ENCODE results near the gene ENOX1.
"Not testable (repeated sequence)": the region's sequence is repeated elsewhere in the genome, so short reads cannot be mapped to it uniquely, and the experiment has no call there.

ENOX1 gene

DNA sequence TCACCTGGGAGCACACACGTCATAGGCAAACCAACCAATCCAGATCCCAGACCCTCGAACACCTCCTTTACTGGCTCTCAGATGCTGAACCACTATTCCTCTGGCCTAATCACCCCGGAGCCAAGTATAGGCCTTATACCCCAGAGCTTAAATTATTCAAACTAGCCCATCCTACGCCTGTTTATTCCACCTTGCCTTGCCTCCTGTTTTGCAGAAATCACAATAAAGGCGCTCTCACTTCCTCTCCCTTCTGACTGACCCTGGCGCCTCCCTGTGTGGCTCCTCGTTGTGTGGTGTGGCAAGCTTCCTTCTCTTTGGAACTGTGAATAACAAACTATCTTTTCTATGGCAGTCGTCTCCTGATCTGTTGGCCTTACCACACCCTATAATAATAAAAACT, 354.9 kb downstream of the ENOX1 start:
- no peak for DNase-seq (ENCODE audit: low read depth)

DNA sequence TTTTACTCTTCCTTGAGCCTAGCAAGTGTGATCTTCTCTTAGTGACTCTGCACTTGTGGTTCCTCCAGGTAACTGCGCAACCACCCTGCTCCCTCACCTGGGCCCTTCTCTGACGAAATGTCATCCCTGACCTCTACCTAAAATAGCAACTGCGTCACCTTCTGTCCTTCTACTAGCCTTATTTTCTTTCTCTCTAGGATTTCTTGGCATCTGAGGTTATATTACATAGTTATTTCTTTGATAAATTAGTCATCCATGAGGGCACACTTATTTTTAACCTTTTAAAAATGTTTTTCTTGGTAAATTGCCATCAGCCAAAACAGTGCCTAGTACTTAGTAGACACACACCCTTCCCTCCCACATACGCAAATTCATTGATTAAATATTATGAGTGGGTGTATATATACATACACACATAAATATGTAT, 355.5 kb downstream of the ENOX1 start:
- no peak for DNase-seq (ENCODE audit: low read depth)

DNA sequence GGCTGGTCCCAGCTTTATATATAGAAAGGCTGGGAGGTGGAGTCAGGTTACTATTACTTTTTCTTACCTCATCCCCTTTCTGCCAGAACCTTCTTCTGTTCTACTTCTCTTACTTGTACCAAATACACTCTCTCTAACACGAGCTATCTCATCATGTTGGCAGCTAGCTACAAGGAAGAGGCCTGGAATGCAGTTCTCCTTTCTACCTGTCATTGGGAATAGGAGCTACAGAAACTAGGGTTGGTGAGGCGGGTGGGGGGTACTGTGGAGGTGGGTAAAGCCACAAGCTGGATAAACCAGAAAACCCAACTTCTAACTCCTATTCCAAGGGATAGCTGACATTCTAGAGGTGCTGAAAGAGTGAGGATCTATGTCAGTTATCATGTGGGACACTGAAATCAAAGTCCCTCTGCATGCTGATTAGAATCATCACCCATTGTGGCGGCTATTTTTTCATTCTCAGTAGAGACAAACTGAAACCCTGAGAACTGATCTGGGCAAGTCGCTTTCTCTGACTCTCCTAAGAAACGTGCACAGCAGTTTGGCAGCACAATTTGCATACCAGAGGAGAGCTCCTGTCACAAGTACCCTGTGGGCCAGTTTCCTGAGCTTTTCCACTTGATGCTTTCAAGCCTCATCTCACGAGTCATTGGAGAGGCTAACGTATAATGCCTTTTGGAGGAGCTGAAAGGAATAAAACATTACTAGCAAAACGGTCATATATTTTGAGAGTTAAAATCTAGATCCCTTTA, 358.1 kb downstream of the ENOX1 start:
- DNase-seq (ENCODE audit: low read depth) = no peak

DNA sequence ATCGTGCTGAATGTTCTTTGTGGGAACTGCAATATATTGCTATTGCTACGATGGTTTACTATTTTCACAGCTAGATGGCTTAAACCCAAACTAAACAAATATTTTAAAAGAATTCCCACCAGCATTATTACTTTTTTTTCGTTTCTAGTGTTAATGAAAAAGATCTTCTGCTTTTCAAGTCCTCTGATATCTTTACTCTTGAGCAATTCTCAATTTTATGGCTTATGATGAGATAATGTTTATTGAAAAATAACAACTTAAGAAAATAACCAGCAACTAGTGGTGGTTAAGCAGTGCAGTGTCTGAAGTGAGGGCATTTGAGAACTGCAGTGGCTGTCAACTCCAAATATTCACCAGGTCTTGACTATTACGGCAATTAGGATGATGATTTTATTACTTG, 360.4 kb downstream of the ENOX1 start:
- no peak for DNase-seq (ENCODE audit: low read depth)

DNA sequence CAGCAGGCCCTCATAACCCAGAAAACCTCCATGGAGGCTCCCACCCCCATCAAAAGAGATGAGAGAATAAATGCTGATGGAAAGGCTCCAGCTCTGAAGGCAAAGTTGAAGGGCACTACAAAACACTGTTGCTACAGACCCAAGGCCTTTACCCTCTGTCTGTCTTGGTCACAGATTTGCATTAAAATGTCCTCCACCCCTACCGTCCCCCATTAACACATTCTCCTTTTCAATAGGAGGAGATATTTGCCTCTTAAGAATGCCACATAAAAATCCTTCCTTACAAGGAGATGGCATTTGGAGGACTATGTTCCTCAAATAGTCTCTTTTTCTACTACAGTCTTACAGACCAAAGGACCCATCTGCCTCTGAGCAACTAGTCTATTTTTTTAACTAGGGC, 361.5 kb downstream of the ENOX1 start:
- no peak for DNase-seq (ENCODE audit: low read depth)

DNA sequence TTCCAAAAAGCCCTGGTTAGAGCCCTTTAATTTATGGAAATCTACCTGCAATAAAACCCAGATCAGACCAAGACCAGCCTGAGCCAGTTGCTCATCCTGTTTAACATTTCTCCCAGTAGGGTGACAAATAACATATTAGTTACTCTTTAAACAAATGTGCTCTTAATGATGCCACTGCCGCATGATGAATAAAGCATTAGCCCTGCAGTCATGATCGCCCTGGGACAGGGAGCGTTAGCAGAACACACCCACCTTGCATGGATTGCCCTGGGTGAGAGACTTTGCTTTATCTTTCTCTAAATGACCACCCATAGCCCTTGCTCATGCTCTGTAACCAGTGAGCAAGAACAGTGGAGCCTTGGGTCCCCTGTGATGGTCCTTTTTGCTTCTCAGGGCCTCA, 362.4 kb downstream of the ENOX1 start:
- no peak for DNase-seq (ENCODE audit: low read depth)

DNA sequence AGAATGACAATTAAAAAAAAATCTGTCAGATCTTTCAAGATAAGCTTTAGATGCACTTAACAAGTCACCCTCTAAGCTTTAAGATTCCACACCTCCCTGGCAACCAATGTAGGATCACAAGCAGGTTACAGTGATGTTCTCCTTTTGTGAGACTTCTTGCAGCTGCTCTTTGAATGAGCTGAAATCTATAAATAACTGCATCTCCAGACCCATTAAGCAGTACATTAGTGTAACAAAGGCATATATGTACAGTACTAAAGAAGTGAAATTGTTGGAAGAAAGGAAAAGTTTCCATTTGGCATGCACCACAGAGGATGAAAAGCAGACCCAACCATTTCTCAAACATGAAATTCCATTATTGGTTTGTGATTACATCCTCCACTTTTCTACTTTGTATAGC, 364.7 kb downstream of the ENOX1 start:
- no peak for DNase-seq (ENCODE audit: low read depth)

DNA sequence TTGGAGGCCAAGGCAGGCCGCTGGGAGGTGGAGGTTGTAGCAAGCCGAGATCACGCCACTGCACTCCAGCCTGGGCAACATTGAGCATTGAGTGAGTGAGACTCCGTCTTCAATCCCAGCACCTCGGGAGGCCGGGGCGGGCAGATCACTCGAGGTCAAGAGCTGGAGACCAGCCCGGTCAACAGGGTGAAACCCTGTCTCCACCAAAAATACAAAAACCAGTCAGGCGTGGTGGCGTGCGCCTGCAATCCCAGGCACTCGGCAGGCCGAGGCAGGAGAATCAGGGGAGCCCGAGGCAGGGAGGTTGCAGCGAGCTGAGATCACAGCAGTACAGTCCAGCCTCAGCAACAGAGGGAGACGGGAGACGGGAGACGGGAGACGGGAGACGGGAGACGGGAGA, 369.9 kb downstream of the ENOX1 start:
- DNase-seq (ENCODE audit: low read depth) = not testable (repeated sequence)

DNA sequence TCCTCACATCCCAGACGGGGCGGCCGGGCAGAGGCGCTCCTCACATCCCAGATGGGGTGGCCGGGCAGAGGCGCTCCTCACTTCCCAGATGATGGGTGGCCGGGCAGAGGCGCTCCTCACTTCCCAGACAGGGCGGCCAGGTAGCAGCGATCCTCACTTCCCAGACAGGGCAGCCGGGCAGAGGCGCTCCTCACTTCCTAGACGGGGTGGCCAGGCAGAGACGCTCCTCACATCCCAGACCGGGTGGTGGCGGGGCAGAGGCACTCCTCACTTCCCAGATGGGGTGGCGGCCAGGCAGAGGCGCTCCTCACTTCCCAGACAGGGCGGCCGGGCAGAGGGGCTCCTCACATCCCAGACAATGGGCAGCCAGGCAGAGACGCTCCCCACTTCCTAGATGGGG, 370.4 kb downstream of the ENOX1 start:
- not testable (repeated sequence) for DNase-seq (ENCODE audit: low read depth)

DNA sequence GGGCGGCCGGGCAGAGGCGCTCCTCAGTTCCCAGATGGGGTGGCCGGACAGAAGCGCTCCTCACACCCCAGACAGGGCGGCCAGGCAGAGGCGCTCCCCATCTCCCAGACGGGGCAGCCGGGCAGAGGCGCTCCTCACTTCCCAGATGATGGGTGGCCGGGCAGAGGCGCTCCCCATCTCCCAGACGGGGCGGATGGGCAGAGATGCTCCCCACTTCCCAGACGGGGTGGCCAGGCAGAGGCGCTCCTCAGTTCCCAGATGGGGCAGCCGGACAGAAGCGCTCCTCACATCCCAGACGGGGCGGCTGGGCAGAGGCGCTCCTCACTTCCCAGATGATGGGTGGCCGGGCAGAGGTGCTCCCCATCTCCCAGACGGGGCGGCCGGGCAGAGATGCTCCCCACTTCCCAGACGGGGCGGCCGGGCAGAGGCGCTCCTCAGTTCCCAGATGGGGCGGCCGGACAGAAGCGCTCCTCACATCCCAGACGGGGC, 370.8 kb downstream of the ENOX1 start:
- not testable (repeated sequence) for DNase-seq (ENCODE audit: low read depth)

DNA sequence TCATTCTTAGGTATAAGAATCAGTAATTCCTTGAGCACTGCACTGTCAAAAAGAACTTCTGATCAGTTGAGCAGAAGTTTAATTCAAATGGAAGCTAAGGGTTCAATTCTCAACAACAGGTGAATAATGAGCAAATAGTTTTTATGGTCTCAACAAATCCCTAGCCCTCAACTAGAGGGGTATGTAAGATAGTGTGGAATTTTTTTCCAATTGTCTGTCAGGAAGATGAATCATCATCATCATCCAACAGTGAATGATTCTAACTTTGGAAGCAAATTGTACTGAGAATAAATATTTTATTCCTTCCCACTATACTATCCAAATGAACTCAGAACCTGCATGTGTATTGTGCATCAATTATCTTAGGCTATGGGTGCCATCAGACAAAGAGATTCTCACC, 372.7 kb downstream of the ENOX1 start:
- no peak for DNase-seq (ENCODE audit: low read depth)

DNA sequence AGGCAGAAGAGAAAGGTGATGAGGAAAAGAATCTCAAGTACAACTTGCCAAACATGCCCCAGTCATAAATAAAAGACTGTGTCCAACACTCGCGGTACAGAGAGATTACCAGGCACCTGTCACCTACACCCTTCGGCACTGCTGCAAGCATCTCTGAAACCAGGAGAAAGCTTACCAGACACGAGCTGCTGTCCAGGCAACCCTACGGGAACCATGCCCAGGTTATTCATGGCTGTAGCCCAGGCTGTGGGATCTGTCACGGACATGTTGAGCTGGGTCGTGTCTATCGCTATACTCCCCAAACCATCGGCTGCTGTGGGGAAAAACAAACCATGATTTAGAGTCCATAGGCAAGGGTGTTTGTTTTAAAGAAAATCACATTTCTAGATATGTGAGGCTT, 375.0 kb downstream of the ENOX1 start:
- DNase-seq (ENCODE audit: low read depth) = no peak

DNA sequence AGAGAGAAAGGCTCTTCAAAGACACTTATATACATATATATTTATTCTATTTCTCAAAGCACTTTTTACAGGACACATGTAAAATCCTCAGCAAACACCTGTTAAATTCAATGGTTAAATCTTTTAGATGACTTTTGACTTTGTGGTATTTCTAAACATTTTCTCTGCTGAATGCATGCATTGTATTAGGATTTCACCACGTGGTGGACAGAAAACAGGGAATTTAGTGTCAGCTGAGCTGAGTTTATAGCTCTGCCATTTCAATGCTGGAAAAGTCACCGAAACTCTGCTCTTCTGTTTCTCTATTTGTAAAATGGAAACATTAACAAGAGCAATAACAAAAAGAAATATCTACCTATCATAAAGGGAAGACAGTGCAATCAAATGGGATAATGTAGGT, 375.6 kb downstream of the ENOX1 start:
- DNase-seq (ENCODE audit: low read depth) = no peak

DNA sequence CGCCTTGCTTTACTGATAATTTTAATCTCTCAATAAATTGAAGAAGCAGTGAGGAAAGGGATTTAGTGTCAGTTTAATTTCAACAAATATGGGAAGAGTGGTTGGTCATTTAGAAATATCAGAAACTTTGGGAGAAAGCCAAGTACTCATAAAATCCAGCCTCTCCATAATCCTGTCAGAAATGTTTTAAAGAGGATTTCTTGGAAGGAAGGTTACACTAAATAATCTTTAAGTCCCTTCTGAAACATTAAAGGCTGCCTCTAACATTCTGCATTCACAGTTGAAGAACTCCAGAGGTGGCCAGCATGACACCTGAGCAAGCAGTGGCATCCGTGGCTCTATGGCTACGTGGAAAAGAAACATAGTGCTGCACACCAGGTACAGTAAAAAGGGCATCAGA, 378.5 kb downstream of the ENOX1 start:
- DNase-seq (ENCODE audit: low read depth) = no peak

DNA sequence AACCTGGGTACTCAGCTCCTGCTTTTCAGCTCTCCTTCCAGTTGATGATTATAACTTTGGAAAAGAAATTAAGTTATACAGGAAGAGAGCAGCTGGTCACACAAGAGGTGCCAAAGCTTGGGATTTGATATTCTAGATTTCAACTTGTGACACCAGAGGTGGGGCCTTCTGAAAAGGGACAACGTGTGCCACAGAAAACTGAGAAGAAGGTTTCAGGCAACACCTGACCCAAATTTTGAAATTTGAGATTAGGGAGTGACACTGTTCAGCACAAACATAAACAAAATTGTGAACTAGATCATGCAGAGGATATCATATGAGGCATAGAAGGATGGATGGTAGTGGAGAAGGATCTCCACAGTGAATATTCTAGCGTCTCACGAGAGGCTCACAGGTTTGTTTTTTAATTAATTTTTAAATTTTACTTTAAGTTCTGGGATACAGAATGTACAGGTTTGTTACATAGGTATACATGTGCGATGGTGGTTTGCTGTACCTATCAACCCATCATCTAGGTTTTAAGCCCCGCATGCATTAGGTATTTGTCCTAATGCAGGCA, 379.7 kb downstream of the ENOX1 start:
- DNase-seq (ENCODE audit: low read depth) = no peak

DNA sequence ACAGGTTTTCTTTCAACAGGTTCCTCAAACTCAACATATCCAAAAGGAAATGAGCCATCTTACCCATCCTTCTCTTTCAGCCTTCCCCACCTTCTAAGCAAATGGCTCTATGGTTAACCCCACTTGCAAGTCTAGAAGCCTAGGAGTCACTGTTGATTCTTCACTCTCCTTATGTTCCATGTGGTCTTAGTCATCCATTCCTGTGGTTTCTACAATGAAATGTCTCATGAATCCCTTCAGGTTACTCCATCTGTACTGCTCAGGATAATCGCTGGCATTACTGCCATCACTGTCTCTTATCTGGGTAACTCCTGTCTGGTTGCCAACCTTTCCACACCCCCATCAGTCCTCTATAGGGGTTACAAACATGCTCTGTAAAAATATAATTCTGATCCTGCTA, 381.3 kb downstream of the ENOX1 start:
- DNase-seq (ENCODE audit: low read depth) = peak; percentile 51

DNA sequence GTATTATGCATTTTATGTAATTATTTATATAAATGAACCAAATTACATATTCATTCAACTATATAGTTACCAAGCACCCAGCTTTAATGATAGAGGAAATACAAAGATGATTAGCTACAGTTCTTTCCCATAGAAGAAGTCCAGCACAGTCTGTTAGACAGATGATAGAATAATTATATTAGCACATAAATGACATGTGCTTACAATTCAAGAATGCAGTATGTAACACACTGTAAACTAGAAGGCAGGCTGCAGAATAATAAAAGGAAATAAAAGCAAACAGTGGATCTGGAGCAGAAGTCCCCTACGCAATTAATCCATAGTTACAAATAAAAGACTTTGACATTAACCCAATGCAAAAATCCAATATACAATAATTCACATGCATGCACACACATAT, 384.4 kb downstream of the ENOX1 start:
- no peak for DNase-seq (ENCODE audit: low read depth)

DNA sequence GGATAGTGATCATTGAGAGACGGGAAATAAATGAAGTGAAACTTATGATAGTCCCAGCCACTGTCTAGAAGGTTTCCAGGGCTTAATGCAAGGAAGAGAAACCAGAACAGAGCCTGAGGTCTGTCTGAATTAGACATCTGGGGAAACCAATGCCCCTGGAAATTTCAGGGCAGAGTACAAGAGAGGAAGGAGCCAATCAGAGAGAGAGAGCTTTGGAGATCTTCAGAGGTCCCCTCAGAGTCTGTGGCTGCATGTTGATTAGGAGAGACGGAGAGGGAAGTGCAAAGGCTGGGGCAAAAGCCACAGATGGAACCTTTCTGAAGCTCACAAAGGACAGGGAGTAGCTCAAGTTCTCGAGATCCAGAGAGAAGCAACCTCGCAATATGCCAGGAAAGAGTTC, 385.4 kb downstream of the ENOX1 start:
- DNase-seq (ENCODE audit: low read depth) = no peak

DNA sequence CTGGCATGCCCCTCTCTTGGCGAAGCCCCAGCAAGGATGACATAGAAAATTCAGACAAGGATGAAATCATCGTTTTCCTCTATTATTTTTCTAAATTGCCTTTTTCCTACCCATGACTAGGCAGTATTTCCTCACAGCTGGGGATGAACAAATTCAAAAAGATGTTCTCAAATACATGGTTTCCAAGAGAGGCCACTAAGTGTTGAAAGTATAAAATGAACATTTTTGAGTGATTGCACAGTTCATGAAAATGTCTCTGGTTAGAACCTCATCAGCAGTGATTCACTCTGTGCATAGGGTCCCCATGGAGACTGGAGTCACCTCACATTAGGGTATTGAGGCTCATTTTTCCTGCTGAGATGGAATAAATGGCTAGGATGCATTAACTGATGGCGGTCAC, 389.7 kb downstream of the ENOX1 start:
- no peak for DNase-seq (ENCODE audit: low read depth)

DNA sequence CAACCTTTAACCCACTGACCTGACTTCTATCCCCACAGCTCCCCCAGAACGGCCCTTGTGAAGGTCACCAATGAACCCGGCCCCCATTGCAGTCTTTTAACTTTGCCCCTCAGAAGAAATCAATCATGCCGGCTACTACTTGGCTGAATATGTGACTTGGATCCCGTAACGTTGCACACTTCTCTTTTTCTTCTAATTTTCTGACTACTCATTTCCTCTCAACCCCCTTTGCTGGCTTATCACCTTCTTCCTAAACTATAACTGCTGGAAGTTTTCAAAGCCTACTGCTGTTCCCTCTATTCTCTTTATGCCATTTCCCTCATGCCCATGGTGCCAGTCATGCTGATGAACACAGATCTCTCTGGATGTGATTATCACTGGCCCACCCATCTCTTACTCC, 395.7 kb downstream of the ENOX1 start:
- no peak for DNase-seq (ENCODE audit: low read depth)

DNA sequence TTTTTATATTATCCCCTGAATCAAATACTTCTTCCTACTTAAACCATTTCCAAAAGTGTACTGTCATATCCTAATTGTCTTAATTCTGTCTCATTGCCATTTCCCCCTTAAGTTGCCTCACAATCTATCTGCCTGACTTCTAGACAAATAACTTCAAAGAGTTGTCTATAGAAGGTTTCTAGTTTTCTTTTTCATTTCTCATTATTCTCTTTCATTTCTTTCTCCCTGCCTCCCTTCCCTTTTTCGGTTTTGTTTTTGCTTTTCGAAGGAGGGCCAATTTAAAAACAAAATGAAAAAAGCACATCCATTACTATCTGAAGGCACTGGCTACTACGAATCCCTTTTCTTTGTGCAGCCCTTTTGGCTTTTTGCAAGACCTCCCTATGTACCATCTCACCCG, 396.2 kb downstream of the ENOX1 start:
- no peak for DNase-seq (ENCODE audit: low read depth)

DNA sequence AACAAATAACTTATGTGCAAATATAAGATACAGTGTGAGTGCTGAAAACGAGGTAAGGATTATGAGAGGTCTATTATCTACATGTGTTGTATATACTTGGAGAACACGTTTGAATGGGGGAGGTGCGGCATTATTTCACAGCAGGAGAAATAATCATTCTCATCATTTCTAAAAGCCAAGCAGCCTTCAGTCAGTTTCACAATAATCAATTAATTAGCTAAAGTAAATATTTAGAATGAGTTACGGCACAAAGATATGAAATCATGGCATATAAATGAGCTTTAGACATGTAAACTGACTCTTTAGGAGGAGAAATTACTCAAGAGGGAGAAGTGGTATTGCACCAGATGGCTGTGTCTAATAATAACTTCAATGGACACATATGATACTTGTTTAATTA, 396.8 kb downstream of the ENOX1 start:
- no peak for DNase-seq (ENCODE audit: low read depth)

DNA sequence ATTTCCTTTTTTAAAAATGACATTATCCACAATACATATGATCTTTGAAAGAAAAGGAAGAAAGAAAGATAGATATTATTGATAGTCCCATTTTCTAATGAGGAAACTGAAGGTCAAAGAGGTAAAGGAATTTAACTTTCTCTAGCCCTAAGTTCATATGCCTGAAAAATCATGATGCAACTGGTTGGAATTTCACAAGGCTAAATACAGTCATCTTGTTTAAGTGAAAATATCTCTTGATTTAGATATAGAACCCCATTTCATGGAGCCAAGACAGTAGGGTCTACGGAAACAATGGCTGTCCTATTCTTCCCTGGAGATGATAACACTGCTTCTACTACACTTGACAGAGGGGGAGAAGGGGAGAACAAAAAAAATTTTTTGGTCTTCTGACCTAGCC, 397.2 kb downstream of the ENOX1 start:
- DNase-seq (ENCODE audit: low read depth) = no peak
